ENCODE results near the gene CFTR.

DNA sequence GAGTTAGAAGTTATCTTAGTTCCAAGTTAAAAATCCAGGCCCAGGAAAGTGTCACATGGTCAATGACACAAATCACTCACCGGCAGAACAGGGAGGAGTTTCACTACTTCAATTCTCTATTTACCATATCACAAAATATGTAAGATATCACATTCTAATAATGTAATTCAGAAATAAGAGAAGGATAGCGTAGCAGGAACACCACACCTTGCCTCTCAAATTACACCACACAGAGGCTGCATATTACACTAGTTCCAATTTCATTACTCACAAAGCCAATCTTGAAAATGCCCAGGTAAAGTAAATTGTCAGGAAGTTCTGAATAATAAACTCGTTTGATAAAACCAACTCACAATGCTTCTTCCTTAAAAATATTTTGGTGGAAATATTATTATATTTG is 224.2 kb downstream of the CFTR start:
- TF ChIP-seq, protein P1, sequence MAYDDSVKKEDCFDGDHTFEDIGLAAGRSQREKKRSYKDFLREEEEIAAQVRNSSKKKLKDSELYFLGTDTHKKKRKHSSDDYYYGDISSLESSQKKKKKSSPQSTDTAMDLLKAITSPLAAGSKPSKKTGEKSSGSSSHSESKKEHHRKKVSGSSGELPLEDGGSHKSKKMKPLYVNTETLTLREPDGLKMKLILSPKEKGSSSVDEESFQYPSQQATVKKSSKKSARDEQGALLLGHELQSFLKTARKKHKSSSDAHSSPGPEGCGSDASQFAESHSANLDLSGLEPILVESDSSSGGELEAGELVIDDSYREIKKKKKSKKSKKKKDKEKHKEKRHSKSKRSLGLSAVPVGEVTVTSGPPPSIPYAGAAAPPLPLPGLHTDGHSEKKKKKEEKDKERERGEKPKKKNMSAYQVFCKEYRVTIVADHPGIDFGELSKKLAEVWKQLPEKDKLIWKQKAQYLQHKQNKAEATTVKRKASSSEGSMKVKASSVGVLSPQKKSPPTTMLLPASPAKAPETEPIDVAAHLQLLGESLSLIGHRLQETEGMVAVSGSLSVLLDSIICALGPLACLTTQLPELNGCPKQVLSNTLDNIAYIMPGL (CRISPR knock-in tag; IDR thresholded peaks at IDR 0.05): no peak
- TF ChIP-seq CREB1 (CRISPR knock-in tag; IDR thresholded peaks at IDR 0.05) (no peak), FOXJ3 (CRISPR knock-in tag; IDR thresholded peaks at IDR 0.05; ENCODE audit: borderline replicate concordance) (no peak), ETV6 (CRISPR knock-in tag; IDR thresholded peaks at IDR 0.05) (no peak)
